Hepatocyte (in vitro differentiated cells): ENCODE results near the gene C17orf78. TPM values are rescaled to one million over a fixed set of nuclear protein-coding genes. Genes with fewer than 3 reads are reported as not detected.
"Not testable (repeated sequence)": the region's sequence is repeated elsewhere in the genome, so short reads cannot be mapped to it uniquely, and the experiment has no call there.

Source experiments
- DNase-seq: peaks from one replicate; pipeline ENCODE4 v3.0.0-alpha.2; 2016; ENCODE audit warnings: low spot score
- H2AFZ ChIP-seq: fragments of 200-600 bp; sonication (generic); 2 replicates; pipeline ENCODE4 v1.6.0; 2016; ENCODE audit warnings: antibody characterized with exemption, mild to moderate bottlenecking
- H3K27ac ChIP-seq: fragments of 200-600 bp; sonication (generic); 2 replicates; pipeline ENCODE4 v1.5.1; 2016; ENCODE audit warnings: mild to moderate bottlenecking
- H3K27me3 ChIP-seq: fragments of 200-600 bp; sonication (generic); 2 replicates; pipeline ENCODE4 v1.6.1; 2016
- H3K36me3 ChIP-seq: fragments of 200-600 bp; sonication (generic); replicated peaks from 2 replicates; pipeline ENCODE4 v1.5.1; 2016; ENCODE audit warnings: low read depth; ENCODE audit not compliant: insufficient read depth
- H3K4me1 ChIP-seq: fragments of 200-600 bp; sonication (generic); 2 replicates; pipeline ENCODE4 v1.5.1; 2016; ENCODE audit warnings: mild to moderate bottlenecking, moderate library complexity; ENCODE audit not compliant: insufficient read depth
- H3K4me2 ChIP-seq: fragments of 200-600 bp; sonication (generic); 2 replicates; pipeline ENCODE4 v1.6.0; 2016
- H3K4me3 ChIP-seq: fragments of 200-600 bp; sonication (generic); 2 replicates; pipeline ENCODE4 v1.5.1; 2016; ENCODE audit warnings: mild to moderate bottlenecking
- H3K79me2 ChIP-seq: fragments of 200-600 bp; sonication (generic); 2 replicates; pipeline ENCODE4 v1.6.0; 2017; ENCODE audit warnings: mild to moderate bottlenecking
- H3K9me2 ChIP-seq: fragments of 200-600 bp; sonication (generic); replicated peaks from 2 replicates; pipeline ENCODE4 v1.6.0; 2017; ENCODE audit warnings: mild to moderate bottlenecking; ENCODE audit not compliant: insufficient read depth
- H3K9me3 ChIP-seq: fragments of 200-600 bp; sonication (generic); 2 replicates; pipeline ENCODE4 v1.5.1; 2016; ENCODE audit warnings: low read depth, mild to moderate bottlenecking
- H4K20me1 ChIP-seq: fragments of 200-600 bp; sonication (generic); 2 replicates; pipeline ENCODE4 v1.6.0; 2016; ENCODE audit warnings: mild to moderate bottlenecking; ENCODE audit not compliant: insufficient read depth, poor library complexity, severe bottlenecking
- CTCF ChIP-seq: fragments of 200-600 bp; sonication (generic); IDR thresholded peaks from 2 replicates; pipeline ENCODE4 v1.5.1; 2016; ENCODE audit warnings: antibody characterized with exemption, mild to moderate bottlenecking; ENCODE audit not compliant: poor library complexity
- EZH2 ChIP-seq: fragments of 200-600 bp; sonication (generic); IDR thresholded peaks from 2 replicates; pipeline ENCODE4 v1.6.1; 2016; ENCODE audit warnings: antibody characterized with exemption, mild to moderate bottlenecking, borderline replicate concordance
- EZH2phosphoT487 ChIP-seq: fragments of 200-600 bp; sonication (generic); IDR thresholded peaks from one replicate; pipeline ENCODE4 v1.6.1; 2018; ENCODE audit warnings: antibody characterized with exemption, mild to moderate bottlenecking, low read depth, moderate library complexity; ENCODE audit not compliant: unreplicated experiment, severe bottlenecking
- WGBS: methylation state at CpG from one replicate; pipeline ENCODE4 v1.1.6; 2016; ENCODE audit warnings: low lambda C conversion rate; ENCODE audit errors: missing lambda C conversion rate; 5-methylcytosine and 5-hydroxymethylcytosine counted together
- polyA plus RNA-seq: library from polyadenylated mRNA; unstranded; fragments of >200 nt; fragmentation: Nextera tagmentation; extraction: Ambion mirVana; gene quantifications from 2 replicates; pipeline ENCODE4 v1.2.1, GENCODE V29; 2016
- total RNA-seq: library from RNA; depleted of rRNA; stranded (reverse); fragments of >200 nt; gene quantifications from 2 replicates; pipeline ENCODE4 v1.2.3, GENCODE V29; 2014

The C17orf78 gene
- total and polyA plus RNA-seq, 2 experiments from 2014 or later, result not detected

- no peak for TF ChIP-seq CTCF
- TF ChIP-seq EZH2, result no peak
- no peak for TF ChIP-seq EZH2phosphoT487
- H3K9me2 ChIP-seq, result no peaks in the 10 kb centered on the region
- H3K4me3 ChIP-seq, result no peak overlapping the region
- no peaks in the 10 kb centered on the region for H3K9me3 ChIP-seq
- no peak overlapping the region for H2AFZ ChIP-seq
- no peaks in the 10 kb centered on the region for H4K20me1 ChIP-seq
- H3K27ac ChIP-seq, result no peak overlapping the region
- no peaks in the 10 kb centered on the region for H3K4me1 ChIP-seq
- no peak for DNase-seq
- H3K36me3 ChIP-seq, result no peaks in the 10 kb centered on the region
- no peak overlapping the region for H3K4me2 ChIP-seq
- H3K79me2 ChIP-seq, result no peaks in the 10 kb centered on the region
- 93% methylated on average over 2 of the region's 2 CpGs for WGBS
- H3K27me3 ChIP-seq, result no peaks in the 10 kb centered on the region
Measured at GRCh38 chr17:37440424-37440823, 64.6 kb downstream of the C17orf78 start.

GRCh38 chr17:37441369-37442014, 65.7 kb downstream of the C17orf78 start:
- H4K20me1 ChIP-seq, H3K27ac ChIP-seq, H3K4me2 ChIP-seq, H3K27me3 ChIP-seq, H3K79me2 ChIP-seq, H3K9me2 ChIP-seq, H3K36me3 ChIP-seq, H3K4me3 ChIP-seq, H3K4me1 ChIP-seq, H3K9me3 ChIP-seq, DNase-seq, H2AFZ ChIP-seq: not testable (repeated sequence)
- 91% methylated on average over 12 of the region's 12 CpGs for WGBS

Other genes starting within 250 kb of the C17orf78 start
- 53.8 and 61.1 TPM in 2 replicates for gene ACACA, start 30.9 kb downstream of the C17orf78 start, total RNA-seq
- 36.2 and 37.4 TPM in 2 replicates for gene ACACA, start 30.9 kb downstream of the C17orf78 start, polyA plus RNA-seq
- 16.8 and 18.3 TPM in 2 replicates for gene TADA2A, start 30.9 kb downstream of the C17orf78 start, total RNA-seq
- 7.7 and 8.4 TPM in 2 replicates for gene TADA2A, start 30.9 kb downstream of the C17orf78 start, polyA plus RNA-seq
- gene DUSP14, start 113.9 kb downstream of the C17orf78 start, total RNA-seq, result 28.8 and 31.1 TPM in 2 replicates
- 30.1 and 33.3 TPM in 2 replicates for gene DUSP14, start 113.9 kb downstream of the C17orf78 start, polyA plus RNA-seq
- gene SYNRG, start 233.4 kb downstream of the C17orf78 start, total RNA-seq, result 21.6 and 27.0 TPM in 2 replicates
- 19.6 and 20.7 TPM in 2 replicates for gene SYNRG, start 233.4 kb downstream of the C17orf78 start, polyA plus RNA-seq